Measurements from ENCODE around the gene GK. TPM values are rescaled to one million over a fixed set of nuclear protein-coding genes. Genes with fewer than 3 reads are reported as not detected.

Gene GK
- polyA plus RNA-seq, 1 donor (not counting 4 experiments of a cell fraction or from before 2014, with no cell fraction given), result 2.0 TPM

- peak; percentile 64 for FAIRE-seq
- no peak for TF ChIP-seq CTCF (optimal IDR thresholded peaks at IDR 0.05 in 1 of 3, IDR thresholded peaks at IDR 0.05 in 1 of 3, conservative IDR thresholded peaks at IDR 0.05 in 1 of 3; ENCODE audit: extremely low read depth in 1 of 3, insufficient read depth in 2 of 3, low read length in 3 of 3)
- no peak for TF ChIP-seq EZH2 (IDR thresholded peaks at IDR 0.05; ENCODE audit: low read length)
- H3K9ac ChIP-seq (ENCODE audit: control insufficient read depth, extremely low read depth, insufficient read depth, low read length), result no peak overlapping the region
Observed at GRCh38 chrX:30620980-30621618, 32.1 kb upstream of the GK start.

GRCh38 chrX:30622361-30622760 lies 30.9 kb upstream of the GK start:
- peaks cover 5% of the 10 kb centered on the region for H3K4me1 ChIP-seq (ENCODE audit: control insufficient read depth, extremely low read depth, insufficient read depth, low read length)
- H3K36me3 ChIP-seq (ENCODE audit: control insufficient read depth in 2 of 2, extremely low read depth in 1 of 2, insufficient read depth in 2 of 2, low read length in 2 of 2), result no peaks in the 10 kb centered on the region
- no peak overlapping the region for H3K9ac ChIP-seq (ENCODE audit: control insufficient read depth, extremely low read depth, insufficient read depth, low read length)
- H3K79me2 ChIP-seq (ENCODE audit: control insufficient read depth, insufficient read depth, low read length), result no peaks in the 10 kb centered on the region
- dilution Hi-C loops (cut with MboI; ENCODE audit: extremely low pct_ligation_motif_present, low sequenced_read_pairs), result no loop called here
- TF ChIP-seq EZH2 (IDR thresholded peaks at IDR 0.05; ENCODE audit: low read length) (no peak), CTCF (optimal IDR thresholded peaks at IDR 0.05 in 1 of 3, IDR thresholded peaks at IDR 0.05 in 1 of 3, conservative IDR thresholded peaks at IDR 0.05 in 1 of 3; ENCODE audit: extremely low read depth in 1 of 3, insufficient read depth in 2 of 3, low read length in 3 of 3) (no peak)
- FAIRE-seq, result no peak
- no peaks in the 10 kb centered on the region for H4K20me1 ChIP-seq (ENCODE audit: control insufficient read depth, extremely low read depth, insufficient read depth, low read length)
- no peak for DNase-seq (ENCODE audit: low read depth, low spot score)
- no peaks in the 10 kb centered on the region for H3K27me3 ChIP-seq (ENCODE audit: control insufficient read depth, extremely low read depth, insufficient read depth, low read length)
- no peak overlapping the region for H3K4me2 ChIP-seq (ENCODE audit: control insufficient read depth, extremely low read depth, insufficient read depth, low read depth, low read length)
- H3K4me3 ChIP-seq (ENCODE audit: control insufficient read depth in 2 of 3, extremely low read depth in 1 of 3, insufficient read depth in 2 of 3, low read depth in 1 of 3, low read length in 3 of 3), result no peak overlapping the region
- H3K9me1 ChIP-seq (ENCODE audit: control insufficient read depth, extremely low read depth, insufficient read depth, low read length), result no peaks in the 10 kb centered on the region
- no peak overlapping the region for H2AFZ ChIP-seq (ENCODE audit: control insufficient read depth, low read length)
- no peak overlapping the region for H3K27ac ChIP-seq (ENCODE audit: control insufficient read depth, insufficient read depth, low read length)
- H3K9me3 ChIP-seq (ENCODE audit: control insufficient read depth, low read depth, low read length), result peaks cover 6% of the 10 kb centered on the region

More at GRCh38 chrX:30620980-30621618, 32.1 kb upstream of the GK start:
- Histone ChIP-seq H3K4me1 (ENCODE audit: control insufficient read depth, extremely low read depth, insufficient read depth, low read length) (peaks cover 5% of the 10 kb centered on the region), H3K4me3 (ENCODE audit: control insufficient read depth in 2 of 3, extremely low read depth in 1 of 3, insufficient read depth in 2 of 3, low read depth in 1 of 3, low read length in 3 of 3) (no peak overlapping the region), H3K79me2 (ENCODE audit: control insufficient read depth, insufficient read depth, low read length) (no peaks in the 10 kb centered on the region), H4K20me1 (ENCODE audit: control insufficient read depth, extremely low read depth, insufficient read depth, low read length) (no peaks in the 10 kb centered on the region), H2AFZ (ENCODE audit: control insufficient read depth, low read length) (no peak overlapping the region), H3K4me2 (ENCODE audit: control insufficient read depth, extremely low read depth, insufficient read depth, low read depth, low read length) (no peak overlapping the region), H3K36me3 (ENCODE audit: control insufficient read depth in 2 of 2, extremely low read depth in 1 of 2, insufficient read depth in 2 of 2, low read length in 2 of 2) (no peaks in the 10 kb centered on the region), H3K9me3 (ENCODE audit: control insufficient read depth, low read depth, low read length) (peaks cover 6% of the 10 kb centered on the region), H3K9me1 (ENCODE audit: control insufficient read depth, extremely low read depth, insufficient read depth, low read length) (no peaks in the 10 kb centered on the region), H3K27me3 (ENCODE audit: control insufficient read depth, extremely low read depth, insufficient read depth, low read length) (no peaks in the 10 kb centered on the region), H3K27ac (ENCODE audit: control insufficient read depth, insufficient read depth, low read length) (no peak overlapping the region)
- dilution Hi-C loops (cut with MboI; ENCODE audit: extremely low pct_ligation_motif_present, low sequenced_read_pairs), result no loop called here
- no peak for DNase-seq (ENCODE audit: low read depth, low spot score)

All from keratinocyte (primary cell).